Vagina (tissue), 2 donors: ENCODE data around the gene KRT74.

Source experiments
- POLR2A ChIP-seq, 2 donors: fragments of 450-650 bp; IDR thresholded peaks; one replicate each; pipeline ENCODE4 v1.6.1; 2017; ENCODE audit warnings: antibody characterized with exemption in 2 of 2, mild to moderate bottlenecking in 2 of 2, moderate library complexity in 2 of 2
- POLR2AphosphoS5 ChIP-seq, 2 donors: sonication (generic); formaldehyde crosslinking; IDR thresholded peaks; one replicate each; pipeline ENCODE4 v1.9.0; 2017; ENCODE audit warnings: antibody characterized with exemption in 2 of 2, mild to moderate bottlenecking in 2 of 2, low read depth in 1 of 2; ENCODE audit not compliant: insufficient read depth in 1 of 2
- TF ChIP-seq, protein P1 (sequence below), 3 experiments: fragments of 450-650 bp in 2 of 3; fragments of 200-600 bp in 1 of 3; sonication (generic) in 1 of 3; IDR thresholded peaks; one replicate each; pipeline ENCODE4 v1.5.1; 2017 to 2019; ENCODE audit warnings: antibody characterized with exemption in 3 of 3, mild to moderate bottlenecking in 2 of 3, moderate library complexity in 2 of 3

DNA sequence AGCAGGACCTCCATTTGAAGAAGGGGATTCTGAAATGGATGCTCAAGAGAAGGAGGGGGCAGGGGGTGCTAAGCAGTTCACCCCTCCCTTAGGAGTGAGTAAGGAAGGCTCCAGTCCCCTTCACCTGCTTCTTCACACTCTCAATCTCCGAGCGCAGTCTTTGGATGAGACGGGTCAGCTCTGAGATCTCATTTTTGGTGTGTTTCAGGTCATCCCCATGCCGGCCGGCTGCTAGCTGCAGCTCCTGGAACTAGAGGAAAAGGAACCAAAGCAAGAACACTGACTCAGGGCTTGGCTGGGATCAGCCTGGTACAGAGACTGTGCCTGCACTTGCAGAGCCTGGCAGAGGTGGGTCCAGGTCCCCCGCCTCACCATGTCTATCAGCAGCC, 37.4 kb upstream of the KRT74 start:
- TF ChIP-seq, protein P1, sequence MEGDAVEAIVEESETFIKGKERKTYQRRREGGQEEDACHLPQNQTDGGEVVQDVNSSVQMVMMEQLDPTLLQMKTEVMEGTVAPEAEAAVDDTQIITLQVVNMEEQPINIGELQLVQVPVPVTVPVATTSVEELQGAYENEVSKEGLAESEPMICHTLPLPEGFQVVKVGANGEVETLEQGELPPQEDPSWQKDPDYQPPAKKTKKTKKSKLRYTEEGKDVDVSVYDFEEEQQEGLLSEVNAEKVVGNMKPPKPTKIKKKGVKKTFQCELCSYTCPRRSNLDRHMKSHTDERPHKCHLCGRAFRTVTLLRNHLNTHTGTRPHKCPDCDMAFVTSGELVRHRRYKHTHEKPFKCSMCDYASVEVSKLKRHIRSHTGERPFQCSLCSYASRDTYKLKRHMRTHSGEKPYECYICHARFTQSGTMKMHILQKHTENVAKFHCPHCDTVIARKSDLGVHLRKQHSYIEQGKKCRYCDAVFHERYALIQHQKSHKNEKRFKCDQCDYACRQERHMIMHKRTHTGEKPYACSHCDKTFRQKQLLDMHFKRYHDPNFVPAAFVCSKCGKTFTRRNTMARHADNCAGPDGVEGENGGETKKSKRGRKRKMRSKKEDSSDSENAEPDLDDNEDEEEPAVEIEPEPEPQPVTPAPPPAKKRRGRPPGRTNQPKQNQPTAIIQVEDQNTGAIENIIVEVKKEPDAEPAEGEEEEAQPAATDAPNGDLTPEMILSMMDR (IDR thresholded peaks at IDR 0.05): no peak
- TF ChIP-seq POLR2A (IDR thresholded peaks at IDR 0.05) (no peak), POLR2AphosphoS5 (IDR thresholded peaks at IDR 0.05; ENCODE audit: insufficient read depth in 1 of 2, low read depth in 1 of 2) (no peak)
